T-helper 2 cell treated with Interferon-gamma antibody and Interleukin-4, amounts not matched to agents 5 μg/mL and 100 μg/mL, for 36 hours (primary cell): ENCODE data around the gene PITPNM3.

Experiments used
- DNase-seq: peaks from one replicate; pipeline ENCODE4 v3.0.0; 2021; ENCODE audit warnings: low spot score
- H3K27ac Mint-ChIP-seq: one replicate; pipeline ENCODE4 v1.8.0; 2021; ENCODE audit warnings: mild to moderate bottlenecking, mixed read lengths
- H3K27me3 Mint-ChIP-seq: one replicate; pipeline ENCODE4 v1.8.0; 2021; ENCODE audit warnings: low read depth, mixed read lengths
- H3K36me3 Mint-ChIP-seq: one replicate; pipeline ENCODE4 v1.8.0; 2021; ENCODE audit warnings: low read depth, mixed read lengths
- H3K4me1 Mint-ChIP-seq: one replicate; pipeline ENCODE4 v1.8.0; 2021; ENCODE audit warnings: low read depth, mixed read lengths
- H3K4me3 Mint-ChIP-seq: one replicate; pipeline ENCODE4 v1.8.0; 2022; ENCODE audit warnings: mild to moderate bottlenecking, moderate library complexity, mixed read lengths
- H3K9me3 Mint-ChIP-seq: one replicate; pipeline ENCODE4 v1.8.0; 2021; ENCODE audit warnings: mixed read lengths

Gene PITPNM3

GRCh38 chr17:6474906-6475305 lies 81.4 kb downstream of the PITPNM3 start:
- no peak overlapping the region for H3K27ac Mint-ChIP-seq
- no peak overlapping the region for H3K4me3 Mint-ChIP-seq
- H3K4me1 Mint-ChIP-seq, result peaks cover 1% of the 10 kb centered on the region
- no peaks in the 10 kb centered on the region for H3K36me3 Mint-ChIP-seq
- H3K9me3 Mint-ChIP-seq, result no peaks in the 10 kb centered on the region
- no peak for DNase-seq
- no peaks in the 10 kb centered on the region for H3K27me3 Mint-ChIP-seq

GRCh38 chr17:6474376-6474775 lies 82.0 kb downstream of the PITPNM3 start:
- no peak overlapping the region for H3K4me3 Mint-ChIP-seq
- no peaks in the 10 kb centered on the region for H3K9me3 Mint-ChIP-seq
- DNase-seq, result no peak
- no peak overlapping the region for H3K27ac Mint-ChIP-seq
- peaks cover 1% of the 10 kb centered on the region for H3K4me1 Mint-ChIP-seq
- no peaks in the 10 kb centered on the region for H3K27me3 Mint-ChIP-seq
- no peaks in the 10 kb centered on the region for H3K36me3 Mint-ChIP-seq

GRCh38 chr17:6473128-6473767 lies 83.1 kb downstream of the PITPNM3 start:
- H3K4me3 Mint-ChIP-seq, result no peak overlapping the region
- DNase-seq, result peak; percentile 42
- no peaks in the 10 kb centered on the region for H3K9me3 Mint-ChIP-seq
- H3K27me3 Mint-ChIP-seq, result no peaks in the 10 kb centered on the region
- H3K36me3 Mint-ChIP-seq, result no peaks in the 10 kb centered on the region
- H3K4me1 Mint-ChIP-seq, result peaks cover 1% of the 10 kb centered on the region
- H3K27ac Mint-ChIP-seq, result no peak overlapping the region

DNA sequence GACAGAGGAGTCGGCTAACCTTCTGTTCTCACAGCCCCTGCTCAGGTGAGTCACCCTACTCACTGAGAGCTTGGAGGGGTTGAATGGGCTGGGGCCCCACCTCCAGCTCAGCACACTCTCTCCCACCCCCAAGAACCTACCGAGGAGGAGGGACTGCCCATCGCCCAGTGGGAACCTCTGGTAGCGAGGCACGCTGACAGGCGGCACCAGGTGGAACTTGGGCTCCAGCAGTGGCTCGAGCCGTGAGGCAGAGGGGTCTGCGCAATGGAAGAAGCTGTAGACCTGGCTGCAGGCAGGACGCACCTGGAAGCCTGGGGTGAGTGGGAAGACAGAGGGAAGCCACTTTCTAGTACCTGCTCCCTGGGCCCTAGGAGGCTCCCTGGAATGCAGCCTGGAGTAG lies 83.8 kb downstream of the PITPNM3 start:
- Mint-ChIP-seq H3K9me3 (no peaks in the 10 kb centered on the region), H3K27ac (no peak overlapping the region), H3K36me3 (no peaks in the 10 kb centered on the region), H3K4me3 (no peak overlapping the region), H3K27me3 (no peaks in the 10 kb centered on the region), H3K4me1 (peaks cover 1% of the 10 kb centered on the region)
- DNase-seq, result no peak

DNA sequence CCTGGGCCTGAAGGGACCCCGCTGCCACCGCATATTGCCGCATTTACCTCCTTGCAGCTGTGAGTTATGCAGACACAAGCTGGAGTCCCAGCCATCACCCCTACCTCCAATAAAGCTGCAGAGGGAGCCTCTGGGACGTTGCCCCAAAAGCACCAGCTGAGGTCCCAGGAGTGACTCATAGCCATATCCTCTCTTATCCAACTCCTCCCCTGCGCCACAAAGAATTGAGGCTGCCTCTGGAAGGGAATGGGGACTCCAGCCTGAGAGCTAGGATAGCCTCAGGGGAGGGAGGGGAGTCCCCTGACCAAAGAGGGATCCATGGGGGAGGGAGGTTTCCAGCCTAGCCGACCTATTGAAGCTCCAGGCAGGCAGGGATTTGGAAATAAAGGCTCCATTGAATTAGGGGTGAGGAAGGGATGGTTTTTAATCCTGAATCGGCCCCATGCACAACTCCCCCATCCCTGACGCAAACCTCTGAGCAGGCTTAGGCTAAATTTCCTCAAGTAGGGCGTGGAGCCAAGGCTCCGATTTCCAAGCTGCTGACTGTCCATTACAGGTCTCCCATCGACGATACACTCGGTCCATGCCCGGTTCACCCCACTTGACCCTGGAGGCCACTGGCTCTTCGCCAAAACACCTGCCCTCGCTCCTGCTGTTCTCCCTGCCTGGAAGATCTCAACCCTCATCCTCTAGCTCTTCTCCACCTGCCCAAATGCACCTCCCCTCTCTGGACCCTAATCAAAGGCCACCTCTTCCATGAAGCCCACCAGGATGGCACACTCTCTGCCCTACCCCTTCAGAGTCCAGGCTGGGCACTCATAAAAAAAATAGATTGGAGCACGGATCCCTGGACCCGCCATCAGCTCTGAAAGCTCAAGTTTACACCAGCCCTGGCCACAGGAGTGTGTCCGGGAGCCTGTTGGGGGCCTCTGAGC lies 84.6 kb downstream of the PITPNM3 start:
- H3K4me1 Mint-ChIP-seq, result peaks cover 1% of the 10 kb centered on the region
- DNase-seq, result no peak
- no peaks in the 10 kb centered on the region for H3K9me3 Mint-ChIP-seq
- H3K27ac Mint-ChIP-seq, result no peak overlapping the region
- H3K27me3 Mint-ChIP-seq, result no peaks in the 10 kb centered on the region
- no peaks in the 10 kb centered on the region for H3K36me3 Mint-ChIP-seq
- H3K4me3 Mint-ChIP-seq, result no peak overlapping the region

- DNase-seq, result no peak
- H3K4me1 Mint-ChIP-seq, result peaks cover 1% of the 10 kb centered on the region
- no peak overlapping the region for H3K4me3 Mint-ChIP-seq
- H3K36me3 Mint-ChIP-seq, result no peaks in the 10 kb centered on the region
- no peaks in the 10 kb centered on the region for H3K27me3 Mint-ChIP-seq
- H3K9me3 Mint-ChIP-seq, result no peaks in the 10 kb centered on the region
- H3K27ac Mint-ChIP-seq, result no peak overlapping the region
Measured at GRCh38 chr17:6470751-6471521, 85.4 kb downstream of the PITPNM3 start.

GRCh38 chr17:6470146-6470718 lies 86.1 kb downstream of the PITPNM3 start:
- no peaks in the 10 kb centered on the region for H3K36me3 Mint-ChIP-seq
- no peak for DNase-seq
- no peak overlapping the region for H3K27ac Mint-ChIP-seq
- no peak overlapping the region for H3K4me3 Mint-ChIP-seq
- H3K4me1 Mint-ChIP-seq, result peaks cover 1% of the 10 kb centered on the region
- no peaks in the 10 kb centered on the region for H3K9me3 Mint-ChIP-seq
- H3K27me3 Mint-ChIP-seq, result no peaks in the 10 kb centered on the region

- Mint-ChIP-seq H3K36me3 (no peaks in the 10 kb centered on the region), H3K4me3 (no peak overlapping the region), H3K27me3 (no peaks in the 10 kb centered on the region), H3K4me1 (peaks cover 1% of the 10 kb centered on the region), H3K9me3 (no peaks in the 10 kb centered on the region), H3K27ac (no peak overlapping the region)
- no peak for DNase-seq
Measured at GRCh38 chr17:6468051-6468790, 88.1 kb downstream of the PITPNM3 start.

- Mint-ChIP-seq H3K4me1 (no peaks in the 10 kb centered on the region), H3K27ac (no peak overlapping the region), H3K27me3 (no peaks in the 10 kb centered on the region), H3K36me3 (no peaks in the 10 kb centered on the region), H3K9me3 (no peaks in the 10 kb centered on the region), H3K4me3 (no peak overlapping the region)
- no peak for DNase-seq
Measured at GRCh38 chr17:6467567-6467966, 88.8 kb downstream of the PITPNM3 start.

DNA sequence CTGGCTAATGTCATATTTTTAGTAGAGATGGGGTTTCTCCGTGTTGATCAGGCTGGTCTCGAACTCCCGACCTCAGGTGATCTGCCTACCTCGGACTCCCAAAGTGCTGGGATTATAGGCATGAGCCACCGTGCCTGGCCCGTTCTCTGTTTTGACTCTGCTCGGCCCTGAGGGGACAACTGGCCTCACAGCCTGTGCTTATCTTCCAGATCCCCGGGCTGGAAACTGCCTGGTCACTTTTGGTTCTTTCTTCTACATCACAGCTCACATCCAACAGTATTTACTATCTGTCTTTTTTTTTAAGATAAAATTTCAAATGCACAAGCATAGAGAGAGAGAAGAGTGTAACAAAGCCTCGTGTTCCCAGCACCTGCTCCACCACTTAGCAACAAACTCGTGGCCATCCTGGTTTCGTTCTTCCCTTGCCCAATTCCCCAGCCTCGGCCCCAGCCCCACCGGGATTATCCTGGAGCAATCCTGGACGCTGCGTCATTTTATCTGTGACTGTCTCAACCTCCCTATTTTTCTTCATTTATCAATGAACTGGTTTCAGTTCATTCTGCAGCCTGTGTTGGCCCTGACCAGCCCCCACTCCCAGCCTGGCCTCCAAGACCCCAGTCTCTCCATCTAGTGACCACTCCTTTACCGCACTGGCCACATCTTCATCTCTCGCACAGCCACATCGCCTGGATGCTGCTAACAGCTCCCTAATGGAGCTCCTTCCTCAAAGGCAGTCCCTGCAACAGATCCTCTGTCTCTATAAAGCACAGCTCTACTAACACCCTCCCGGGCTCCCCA lies 91.0 kb downstream of the PITPNM3 start:
- Mint-ChIP-seq H3K27me3 (no peaks in the 10 kb centered on the region), H3K27ac (no peak overlapping the region), H3K36me3 (no peaks in the 10 kb centered on the region), H3K4me1 (peaks cover 9% of the 10 kb centered on the region), H3K4me3 (no peak overlapping the region), H3K9me3 (no peaks in the 10 kb centered on the region)
- DNase-seq, result no peak

- Mint-ChIP-seq H3K4me3 (no peak overlapping the region), H3K9me3 (no peaks in the 10 kb centered on the region), H3K27ac (no peak overlapping the region), H3K4me1 (peaks cover 9% of the 10 kb centered on the region), H3K27me3 (peaks cover 3% of the 10 kb centered on the region), H3K36me3 (no peaks in the 10 kb centered on the region)
- no peak for DNase-seq
Measured at GRCh38 chr17:6464446-6465041, 91.8 kb downstream of the PITPNM3 start.

GRCh38 chr17:6463616-6464445 lies 92.5 kb downstream of the PITPNM3 start:
- H3K27ac Mint-ChIP-seq, result no peak overlapping the region
- no peaks in the 10 kb centered on the region for H3K9me3 Mint-ChIP-seq
- no peak for DNase-seq
- H3K4me1 Mint-ChIP-seq, result peaks cover 9% of the 10 kb centered on the region
- H3K27me3 Mint-ChIP-seq, result peaks cover 3% of the 10 kb centered on the region
- no peak overlapping the region for H3K4me3 Mint-ChIP-seq
- H3K36me3 Mint-ChIP-seq, result no peaks in the 10 kb centered on the region
